A549 (cell line): ENCODE measurements around the gene ELL. TPM values are rescaled to one million over a fixed set of nuclear protein-coding genes. Genes with fewer than 3 reads are reported as not detected.
A peak's percentile ranks its signal among the peaks of the same experiment; 100 is the strongest.

Experiments used
- ATAC-seq, 2 experiments: fragments of 200-7000 bp in 1 of 2; fragments of >200 bp in 1 of 2; cut with Nextera tagmentation in 1 of 2; cut with Tn5 transposase in 1 of 2; 3 replicates each; pipeline versions ENCODE4 v1.8.0 to v1.9.1; 2018 to 2020; ENCODE audit warnings: mild to moderate bottlenecking in 1 of 2, moderate library complexity in 1 of 2
- CTCF ChIA-PET: fragments of 300-600 bp; sonication (Branson Sonifier 250); formaldehyde crosslinking; extraction: SDS; loops from one replicate; lab custom pipeline; 2021; ENCODE audit warnings: antibody characterized with exemption, inconsistent platforms; lab: Yijun Ruan, JAX
- POLR2A ChIA-PET: fragments of 350-600 bp; formaldehyde crosslinking; extraction: SDS; loops from one replicate; lab custom pipeline; 2021; ENCODE audit warnings: antibody characterized with exemption, inconsistent platforms; lab: Yijun Ruan, JAX
- DNase-seq, 2 experiments: peaks; one replicate each; pipeline versions ENCODE4 v3.0.0 to v3.0.0-alpha.2; 2011 to 2016; ENCODE audit warnings: low read depth in 1 of 2, low spot score in 1 of 2
- FAIRE-seq: peaks from 2 replicates; lab custom pipeline; 2011; peaks lifted over from hg19 to GRCh38; lab: Jason Lieb, UNC
- H3K27ac ChIP-seq, 2 experiments: fragments of >200 bp; sonication (Bioruptor Twin); formaldehyde crosslinking; 3 replicates each; pipeline ENCODE4 v1.5.1; 2016 to 2017
- H3K4me1 ChIP-seq: fragments of >200 bp; sonication (Bioruptor Twin); formaldehyde crosslinking; 3 replicates; pipeline ENCODE4 v1.6.1; 2016
- H3K4me2 ChIP-seq: fragments of >200 bp; sonication (Bioruptor Twin); formaldehyde crosslinking; 3 replicates; pipeline ENCODE4 v1.6.1; 2016
- H3K4me3 ChIP-seq: fragments of >200 bp; sonication (Bioruptor Twin); formaldehyde crosslinking; 3 replicates; pipeline ENCODE4 v1.5.1; 2016
- H3K9me3 ChIP-seq: fragments of >200 bp; sonication (Bioruptor Twin); formaldehyde crosslinking; 3 replicates; pipeline ENCODE4 v1.6.1; 2016
- BCL3 ChIP-seq: fragments of >200 bp; sonication (Bioruptor Twin); formaldehyde crosslinking; IDR thresholded peaks from 3 replicates; pipeline ENCODE4 v1.6.1; 2016
- BHLHE40 ChIP-seq: IDR thresholded peaks from 2 replicates; pipeline ENCODE4 v1.6.1; 2012; ENCODE audit warnings: low read depth, low read length, inconsistent platforms
- CBX8 ChIP-seq: fragments of 200-600 bp; sonication (generic); IDR thresholded peaks from 2 replicates; pipeline ENCODE4 v1.6.1; 2016
- CEBPB ChIP-seq, 2 experiments: fragments of >200 bp in 1 of 2; sonication (Bioruptor Twin) in 1 of 2; formaldehyde crosslinking in 1 of 2; IDR thresholded peaks; 2 replicates each; pipeline ENCODE4 v1.6.1; 2012 to 2016
- CTCF ChIP-seq: fragments of >200 bp; sonication (Bioruptor Twin); formaldehyde crosslinking; IDR thresholded peaks from 3 replicates; pipeline ENCODE4 v1.5.1; 2016
- EHF ChIP-seq: fragments of 250-450 bp; sonication (Bioruptor Pico); IDR thresholded peaks from 2 replicates; pipeline ENCODE4 v1.5.0; 2020; ENCODE audit warnings: mild to moderate bottlenecking
- EHMT2 ChIP-seq: fragments of 200-600 bp; sonication (generic); IDR thresholded peaks from 2 replicates; pipeline ENCODE4 v1.6.1; 2016; ENCODE audit warnings: antibody characterized with exemption, low read depth, mild to moderate bottlenecking, moderate library complexity
- ELK1 ChIP-seq: fragments of 150-350 bp; IDR thresholded peaks from 2 replicates; pipeline ENCODE4 v1.6.1; 2014; ENCODE audit warnings: low read depth, mild to moderate bottlenecking, low read length
- FOSL2 ChIP-seq, 2 experiments: fragments of 450-650 bp in 1 of 2; fragments of >200 bp in 1 of 2; sonication (Bioruptor Twin) in 1 of 2; formaldehyde crosslinking; IDR thresholded peaks; 2 replicates each; pipeline versions ENCODE4 v1.5.0 to v1.6.1; 2016 to 2020; ENCODE audit warnings: mild to moderate bottlenecking in 1 of 2, moderate library complexity in 1 of 2
- FOXS1 ChIP-seq: fragments of 250-450 bp; sonication (Bioruptor Pico); IDR thresholded peaks from 2 replicates; pipeline ENCODE4 v1.5.0; 2020; ENCODE audit warnings: mild to moderate bottlenecking, moderate library complexity
- HOXA7 ChIP-seq: fragments of 250-450 bp; sonication (Bioruptor Pico); IDR thresholded peaks from 2 replicates; pipeline ENCODE4 v1.5.0; 2020; ENCODE audit warnings: mild to moderate bottlenecking, moderate library complexity
- JUN ChIP-seq, 2 experiments: fragments of >200 bp; sonication (Bioruptor Twin); formaldehyde crosslinking; IDR thresholded peaks; 2 replicates in 1 of 2; 3 replicates in 1 of 2; pipeline ENCODE4 v1.6.1; 2016 to 2017
- JUNB ChIP-seq: fragments of >200 bp; sonication (Bioruptor Twin); formaldehyde crosslinking; IDR thresholded peaks from 2 replicates; pipeline ENCODE4 v1.6.1; 2016
- MAFK ChIP-seq: fragments of 450-650 bp; IDR thresholded peaks from 2 replicates; pipeline ENCODE4 v1.6.1; 2014; ENCODE audit not compliant: partially characterized antibody
- MAX ChIP-seq: IDR thresholded peaks from 2 replicates; pipeline ENCODE4 v1.6.1; 2012
- NFE2L2 ChIP-seq: fragments of 150-350 bp; conservative IDR thresholded peaks from 2 replicates; pipeline ENCODE4 v1.6.1; 2014; ENCODE audit warnings: low read length
- PHF8 ChIP-seq: fragments of 200-600 bp; sonication (generic); IDR thresholded peaks from 2 replicates; pipeline ENCODE4 v1.6.1; 2016; ENCODE audit warnings: low read depth, mild to moderate bottlenecking, antibody characterized with exemption, moderate library complexity, borderline replicate concordance
- RAD21 ChIP-seq, 2 experiments: fragments of >200 bp in 1 of 2; sonication (Bioruptor Twin) in 1 of 2; formaldehyde crosslinking in 1 of 2; IDR thresholded peaks in 1 of 2; conservative IDR thresholded peaks in 1 of 2; 2 replicates in 1 of 2; 3 replicates in 1 of 2; pipeline ENCODE4 v1.6.1; 2012 to 2018; ENCODE audit warnings: inconsistent platforms in 1 of 2
- RARB ChIP-seq: fragments of 250-450 bp; sonication (Bioruptor Pico); IDR thresholded peaks from 2 replicates; pipeline ENCODE4 v1.8.0; 2021; ENCODE audit warnings: mild to moderate bottlenecking, moderate library complexity
- RCOR1 ChIP-seq: fragments of 150-350 bp; IDR thresholded peaks from 2 replicates; pipeline ENCODE4 v1.6.1; 2014; ENCODE audit warnings: antibody characterized with exemption, low read length, low read depth
- REST ChIP-seq: fragments of 200-600 bp; sonication (generic); IDR thresholded peaks from 2 replicates; pipeline ENCODE4 v1.6.1; 2016; ENCODE audit warnings: antibody characterized with exemption, mild to moderate bottlenecking, moderate library complexity
- RFX5 ChIP-seq: fragments of 450-650 bp; IDR thresholded peaks from 2 replicates; pipeline ENCODE4 v1.7.1; 2014; ENCODE audit warnings: antibody characterized with exemption, mild to moderate bottlenecking, moderate library complexity
- RNF2 ChIP-seq: fragments of 200-600 bp; sonication (generic); IDR thresholded peaks from 2 replicates; pipeline ENCODE4 v1.6.1; 2016; ENCODE audit warnings: low read depth, mild to moderate bottlenecking, antibody characterized with exemption, moderate library complexity, borderline replicate concordance
- SREBF2 ChIP-seq: fragments of 450-650 bp; IDR thresholded peaks from 2 replicates; pipeline ENCODE4 v1.6.1; 2014; ENCODE audit warnings: mild to moderate bottlenecking, moderate library complexity
- TFCP2L1 ChIP-seq: fragments of 250-450 bp; sonication (Bioruptor Pico); IDR thresholded peaks from 2 replicates; pipeline ENCODE4 v1.5.0; 2021; ENCODE audit warnings: mild to moderate bottlenecking
- ZNF302 ChIP-seq: fragments of 250-450 bp; sonication (Bioruptor Pico); IDR thresholded peaks from 2 replicates; pipeline ENCODE4 v1.9.0; 2021; ENCODE audit warnings: inconsistent platforms, mild to moderate bottlenecking, moderate library complexity
- WGBS: methylation state at CpG from one replicate; pipeline ENCODE4 v1.1.6; 2017; ENCODE audit errors: missing lambda C conversion rate; 5-methylcytosine and 5-hydroxymethylcytosine counted together
- polyA plus RNA-seq, 4 experiments: library from polyadenylated mRNA; depleted of rRNA in 3 of 4; stranded (reverse); fragments of >200 nt; fragmentation: RNase III in 1 of 4; extraction: RNeasy Plus Mini Kit Qiagen cat#74134 plus additional on column Dnase treatment in 1 of 4; gene quantifications; 2 replicates in 3 of 4; 3 replicates in 1 of 4; pipeline ENCODE4 v1.2.3, GENCODE V29; 2011 to 2017

Gene ELL
- polyA plus RNA-seq, 2 of the 4 experiments (the other 2 are of a cell fraction), result 1.6 to 3.6 TPM

- FAIRE-seq, result no peak
These were observed 1.7 kb downstream of the ELL start for GRCh38 chr19:18519962-18520847.

GRCh38 chr19:18518639-18519038 lies 3.2 kb downstream of the ELL start:
- ATAC-seq, result no peak
- Histone ChIP-seq H3K27ac (no peak overlapping the region), H3K4me1 (peaks cover 27% of the 10 kb centered on the region), H3K4me2 (no peak overlapping the region), H3K9me3 (no peaks in the 10 kb centered on the region), H3K4me3 (no peak overlapping the region)
- ChIA-PET POLR2A (no interaction called here), CTCF (interaction anchor here (0.6 to 4.0 kb wide), 7 partner anchors 13 to 133 kb away, joined by 3 to 25 read pairs (median 18); partner anchors contain the start of gene REX1BD)
- WGBS, result 94% methylated on average over 9 of the region's 9 CpGs
- no peak for FAIRE-seq
- no peak for DNase-seq
- no peak for TF ChIP-seq RNF2
- no peak for TF ChIP-seq RFX5
- TF ChIP-seq FOXS1 (CRISPR knock-in tag), result no peak
- TF ChIP-seq ZNF302 (CRISPR knock-in tag), result no peak
- TF ChIP-seq PHF8, result no peak
- no peak for TF ChIP-seq REST
- no peak for TF ChIP-seq EHF (CRISPR knock-in tag)
- no peak for TF ChIP-seq ELK1
- no peak for TF ChIP-seq RARB (CRISPR knock-in tag)
- TF ChIP-seq BHLHE40, result no peak
- TF ChIP-seq NFE2L2, result no peak
- TF ChIP-seq JUNB, result no peak
- TF ChIP-seq SREBF2, result no peak
- TF ChIP-seq CBX8, result no peak

More at GRCh38 chr19:18519962-18520847, 1.7 kb downstream of the ELL start:
- CTCF ChIA-PET, result interaction anchor here (0.6 to 4.0 kb wide), 32 partner anchors 8 to 1049 kb away, joined by 3 to 25 read pairs (median 4); partner anchors contain the start of gene REX1BD
- peak overlapping the region; percentile 99 for H3K4me2 ChIP-seq
- ATAC-seq, result peak; percentile 55 to 57; a peak in 5 of 6 replicates
- H3K27ac ChIP-seq, result peak overlapping the region; percentile 96 to 97
- 8% methylated on average over 22 of the region's 22 CpGs for WGBS
- H3K4me3 ChIP-seq, result peak overlapping the region; percentile 100
- peaks cover 18% of the 10 kb centered on the region for H3K4me1 ChIP-seq
- TF ChIP-seq PHF8 (no peak), EHMT2 (no peak), RAD21 (conservative IDR thresholded peaks at IDR 0.05 in 1 of 2, IDR thresholded peaks at IDR 0.05 in 1 of 2) (peak; percentile 28 to 35; a peak in 2 of 5 replicates), MAFK (no peak), FOSL2 (IDR thresholded peaks at IDR 0.05) (no peak), FOSL2 (CRISPR knock-in tag; IDR thresholded peaks at IDR 0.05) (peak; percentile 28; the same call in 1 of the 2 replicates), TFCP2L1 (CRISPR knock-in tag) (no peak), CEBPB (IDR thresholded peaks at IDR 0.05) (no peak), RCOR1 (no peak), BCL3 (no peak), CTCF (peak; percentile 51), HOXA7 (CRISPR knock-in tag) (no peak), JUN (IDR thresholded peaks at IDR 0.05) (0 out of 5 replicates have a peak, but pooled peaks of 1 of the 2 experiments have one; percentile 17), RFX5 (no peak), MAX (peak; percentile 57)
- no peaks in the 10 kb centered on the region for H3K9me3 ChIP-seq
- peak; percentile 53 to 80 for DNase-seq
- POLR2A ChIA-PET, result interaction anchor here (0.6 to 2.4 kb wide), 6 partner anchors 24 to 672 kb away, joined by 3 to 10 read pairs (median 4); partner anchors contain the start of genes BORCS8, FKBP8, KXD1 and RFXANK
